Adrenal gland (tissue), 12 donors: ENCODE data around the gene CEPT1. TPM values are rescaled to one million over a fixed set of nuclear protein-coding genes. Genes with fewer than 3 reads are reported as not detected.
A peak's percentile ranks its signal among the peaks of the same experiment; 100 is the strongest.

Experiments used
- DNase-seq, 7 donors: peaks; one replicate each; pipeline ENCODE4 v3.0.0-alpha.2; 2019 to 2020
- H3K27ac ChIP-seq, 5 donors: fragments of 200-600 bp; sonication (generic) in 4 of 5; 1 replicate in 3 of 5; 2 replicates in 2 of 5; pipeline versions ENCODE4 v1.5.1 to v1.8.0; 2016 to 2020; ENCODE audit warnings: mild to moderate bottlenecking in 1 of 5
- H3K27me3 ChIP-seq: fragments of 200-600 bp; 2 replicates; pipeline ENCODE4 v1.8.0; 2021
- H3K36me3 ChIP-seq, 2 donors: fragments of 200-600 bp; replicated peaks in 1 of 2; 1 replicate in 1 of 2; 2 replicates in 1 of 2; pipeline versions ENCODE4 v1.5.1 to v1.8.0; 2018 to 2022
- H3K4me1 ChIP-seq, 2 donors: fragments of 200-600 bp; replicated peaks in 1 of 2; 1 replicate in 1 of 2; 2 replicates in 1 of 2; pipeline versions ENCODE4 v1.5.1 to v1.8.0; 2018 to 2021
- H3K4me3 ChIP-seq, 4 donors: fragments of 200-600 bp; sonication (generic) in 3 of 4; one replicate each; pipeline ENCODE4 v1.5.1; 2016 to 2018
- H3K9me3 ChIP-seq, 3 donors: fragments of 200-600 bp; sonication (generic) in 1 of 3; replicated peaks in 1 of 3; 1 replicate in 2 of 3; 2 replicates in 1 of 3; pipeline versions ENCODE4 v1.5.1 to v1.8.0; 2016 to 2021
- CTCF ChIP-seq, 6 experiments: fragments of 450-650 bp in 4 of 6; fragments of 200-600 bp in 2 of 6; sonication (generic) in 1 of 6; IDR thresholded peaks; 1 replicate in 5 of 6; 2 replicates in 1 of 6; pipeline versions ENCODE4 v1.5.1 to v1.8.0; 2016 to 2021; ENCODE audit warnings: antibody characterized with exemption in 6 of 6, mild to moderate bottlenecking in 2 of 6, moderate library complexity in 1 of 6
- POLR2A ChIP-seq, 2 donors: fragments of 450-650 bp; IDR thresholded peaks; one replicate each; pipeline ENCODE4 v1.6.1; 2017; ENCODE audit warnings: antibody characterized with exemption in 2 of 2, mild to moderate bottlenecking in 2 of 2, moderate library complexity in 1 of 2
- WGBS, 4 donors: extraction: QIAGEN DNeasy Blood & Tissue Kit in 2 of 4; methylation state at CpG; one replicate each; pipeline versions ENCODE4 v1.1.5 to v1.1.7; 2013 to 2017; 5-methylcytosine and 5-hydroxymethylcytosine counted together
- intact Hi-C, 2 donors: fragments of 100-400 bp; cut with DNase I; formaldehyde crosslinking; loops; one replicate each; pipeline versions ENCODE4 v1.14.1 to v1.15.0; 2022 to 2023
- polyA plus RNA-seq, 3 donors: library from polyadenylated mRNA; stranded (reverse); fragments of 200-250 nt in 2 of 3; fragments of 350-450 nt in 1 of 3; fragmentation: Illumina TruSeq in 1 of 3; extraction: RNeasy Lipid Tissue Mini Kit (QIAGEN cat#74804) in 1 of 3; gene quantifications; one replicate each; pipeline ENCODE4 v1.2.3, GENCODE V29; 2013 to 2014
- total RNA-seq, 9 donors: library from RNA; depleted of rRNA in 4 of 9; stranded (reverse); fragments of >200 nt in 4 of 9; fragments of 120-200 nt in 1 of 9; fragmentation: NEBNext Ultra II Directional in 1 of 9; extraction: Animal tissue kit (Norgen Biotek cat#: 25700) in 1 of 9; gene quantifications; one replicate each; pipeline versions ENCODE4 v1.1.0 to v1.2.4, GENCODE V29; 2013 to 2023
- donor health status: healthy with polysubstance abuse.
- donor health status: Bipolar disorder and iron deficiency.
- donor health status: DM: yes; HTN: yes; CAD: no.
- donor health status: DM: no; HTN: no; CAD: no.
- donor health status: DM: no; HTN: no; CAD: no.
- donor health status: DM: yes; HTN: yes; CAD: no.

CEPT1 gene
- total and polyA plus RNA-seq, 12 donors, result 17.0 to 55.8 (median 38.1) TPM

GRCh38 chr1:111141245-111142220, 1.5 kb downstream of the CEPT1 start:
- H3K4me1 ChIP-seq, result peaks cover 22 to 36% of the 10 kb centered on the region in 2 donors
- no peak for DNase-seq
- no peaks in the 10 kb centered on the region for H3K36me3 ChIP-seq
- intact Hi-C loops, result no loop called here
- H3K27ac ChIP-seq, result no peak overlapping the region
- peak overlapping the region in 1 of 4 donors; percentile 95 for H3K4me3 ChIP-seq
- H3K9me3 ChIP-seq, result no peaks in the 10 kb centered on the region
- TF ChIP-seq POLR2A (IDR thresholded peaks at IDR 0.05) (no peak), CTCF (IDR thresholded peaks at IDR 0.05) (no peak)
- WGBS, 4 donors, result 39 to 47% (median 44%) methylated on average over 5 of the region's 5 CpGs
- H3K27me3 ChIP-seq, result no peaks in the 10 kb centered on the region

GRCh38 chr1:111142356-111142975, 2.4 kb downstream of the CEPT1 start:
- intact Hi-C loops, result no loop called here
- Histone ChIP-seq H3K27ac (no peak overlapping the region), H3K9me3 (no peaks in the 10 kb centered on the region), H3K4me3 (no peak overlapping the region), H3K36me3 (no peaks in the 10 kb centered on the region), H3K4me1 (peaks cover 22 to 45% of the 10 kb centered on the region in 2 donors), H3K27me3 (no peaks in the 10 kb centered on the region)
- WGBS, 4 donors, result 78 to 83% (median 81%) methylated on average over 5 of the region's 5 CpGs
- DNase-seq, result no peak
- TF ChIP-seq POLR2A (IDR thresholded peaks at IDR 0.05) (no peak), CTCF (IDR thresholded peaks at IDR 0.05) (no peak)

GRCh38 chr1:111145542-111145941, 5.5 kb downstream of the CEPT1 start:
- no peaks in the 10 kb centered on the region for H3K9me3 ChIP-seq
- intact Hi-C loops, result no loop called here
- H3K27ac ChIP-seq, result no peak overlapping the region
- 94 to 100% (median 97%) methylated on average over 1 to 2 of the region's 2 CpGs for whole genome bisulfite sequencing, 4 donors
- H3K4me3 ChIP-seq, result no peak overlapping the region
- no peak for DNase-seq
- peaks cover 24 to 55% of the 10 kb centered on the region in 2 donors for H3K4me1 ChIP-seq
- H3K36me3 ChIP-seq, result peaks cover 0 to 28% of the 10 kb centered on the region in 2 donors
- H3K27me3 ChIP-seq, result no peaks in the 10 kb centered on the region
- TF ChIP-seq CTCF (IDR thresholded peaks at IDR 0.05) (no peak), POLR2A (IDR thresholded peaks at IDR 0.05) (no peak)

GRCh38 chr1:111145963-111146768, 6.1 kb downstream of the CEPT1 start:
- H3K27ac ChIP-seq, result no peak overlapping the region
- intact Hi-C loops, result no loop called here
- no peak for DNase-seq
- H3K4me3 ChIP-seq, result no peak overlapping the region
- TF ChIP-seq CTCF (IDR thresholded peaks at IDR 0.05) (no peak), POLR2A (IDR thresholded peaks at IDR 0.05) (no peak)
- no peaks in the 10 kb centered on the region for H3K27me3 ChIP-seq
- no peaks in the 10 kb centered on the region for H3K9me3 ChIP-seq
- peaks cover 0 to 29% of the 10 kb centered on the region in 2 donors for H3K36me3 ChIP-seq
- peaks cover 20 to 54% of the 10 kb centered on the region in 2 donors for H3K4me1 ChIP-seq
